HG02870 (cell line): ENCODE measurements around the gene TAS2R1.

Experiments
- ATAC-seq: cut with Tn5 transposase; IDR thresholded peaks from one replicate; pipeline ENCODE4 v1.9.1; 2021; ENCODE audit warnings: mild to moderate bottlenecking, moderate library complexity; ENCODE audit not compliant: unreplicated experiment

Gene TAS2R1

DNA sequence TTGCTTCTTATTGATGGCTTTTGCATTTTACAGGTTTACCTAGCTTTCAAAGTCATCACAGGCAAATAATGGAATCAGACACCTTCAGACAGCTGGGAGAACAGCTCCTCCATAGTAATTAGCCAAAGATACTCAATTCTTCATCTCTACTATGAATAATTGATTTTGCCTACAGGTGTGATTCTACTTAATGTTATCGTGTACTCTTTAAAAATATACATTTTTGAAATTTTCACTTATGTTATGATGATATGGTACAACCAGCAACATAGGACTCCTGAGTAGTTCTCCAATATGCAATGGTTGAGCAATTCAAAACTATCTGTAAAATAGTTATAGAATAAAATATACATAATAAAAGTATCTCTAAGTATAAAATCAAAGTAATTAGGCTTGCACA, at the start of gene TAS2R1:
Gene TAS2R1, minus strand, starts transcription at position 101 of the 400 bp plus-strand sequence. CDS start 319 bp downstream, outside the sequence.
- ATAC-seq, result no peak

GRCh38 chr5:9670371-9670770, 40.2 kb upstream of the TAS2R1 start:
- ATAC-seq, result no peak

DNA sequence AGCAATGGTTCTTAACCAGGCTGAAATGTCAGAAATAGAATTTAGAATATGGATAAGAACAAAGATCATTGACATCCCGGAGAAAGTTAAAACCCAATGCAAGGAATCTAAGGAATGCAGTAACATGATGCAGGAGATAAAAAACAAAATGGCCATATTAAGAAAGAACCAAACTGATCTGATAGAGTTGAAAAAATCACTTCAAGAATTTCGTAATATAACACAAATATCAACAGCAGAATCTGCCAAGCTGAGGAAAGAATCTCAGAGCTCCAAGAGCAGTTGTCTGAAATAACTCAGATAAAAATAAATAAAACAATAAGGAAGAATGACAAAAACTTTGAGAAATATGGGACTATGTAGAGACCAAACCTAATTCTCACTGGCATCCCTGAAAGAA, 37.8 kb upstream of the TAS2R1 start:
- no peak for ATAC-seq

- ATAC-seq, result no peak
Observed at GRCh38 chr5:9663891-9664290, 33.7 kb upstream of the TAS2R1 start.

DNA sequence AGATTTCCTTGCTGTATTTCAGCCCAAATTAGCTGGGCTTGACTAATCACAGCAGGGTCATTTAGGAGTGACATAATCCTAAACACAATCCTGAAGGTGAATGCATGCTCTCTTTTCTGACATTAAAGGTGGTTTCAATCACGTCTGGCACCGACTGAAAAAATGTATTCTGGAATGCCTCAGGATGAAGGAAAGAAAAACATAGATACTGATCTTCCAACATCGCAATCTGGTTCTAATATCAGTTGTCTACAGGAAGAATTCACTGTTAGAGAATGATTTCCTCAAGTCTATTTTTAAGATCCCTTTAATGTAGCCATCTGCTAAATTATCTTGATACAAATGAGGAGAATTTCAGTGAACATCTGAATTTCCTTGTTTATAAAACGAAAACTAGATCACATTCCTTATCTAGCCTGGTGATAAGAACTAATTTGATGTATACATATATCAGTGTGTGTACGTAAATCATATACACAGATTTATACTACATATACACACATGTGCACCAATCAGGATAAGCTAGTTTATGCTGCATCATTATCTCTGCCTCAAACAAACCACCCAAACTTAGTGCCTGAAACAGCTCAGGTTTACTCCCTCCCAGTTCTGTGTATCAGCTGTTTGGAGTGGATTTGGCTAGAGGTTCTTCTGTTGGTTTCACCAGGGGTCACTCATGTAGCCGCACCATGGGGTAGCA, 31.3 kb upstream of the TAS2R1 start:
- no peak for ATAC-seq

GRCh38 chr5:9658706-9659105, 28.6 kb upstream of the TAS2R1 start:
- no peak for ATAC-seq

DNA sequence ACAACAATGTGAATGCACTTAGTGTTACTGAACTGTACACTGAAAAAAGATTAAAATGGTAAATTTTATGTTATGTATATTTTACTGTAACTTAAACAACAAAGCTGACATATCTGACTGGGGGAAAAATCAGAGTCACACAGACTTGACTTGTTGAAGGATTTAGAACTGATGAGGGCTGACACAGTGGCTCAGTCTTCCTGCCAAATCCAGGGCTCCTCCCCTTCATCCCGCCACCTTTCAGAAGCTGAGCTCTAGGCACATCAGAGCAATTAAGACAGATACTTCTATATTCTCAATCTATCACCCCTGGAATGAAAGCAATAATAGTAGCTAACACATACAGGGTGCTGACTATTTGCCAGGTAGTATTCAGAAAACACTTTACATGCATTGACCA, 27.7 kb upstream of the TAS2R1 start:
- ATAC-seq, result no peak

- ATAC-seq, result no peak
Observed at GRCh38 chr5:9655641-9656040, 25.5 kb upstream of the TAS2R1 start.

DNA sequence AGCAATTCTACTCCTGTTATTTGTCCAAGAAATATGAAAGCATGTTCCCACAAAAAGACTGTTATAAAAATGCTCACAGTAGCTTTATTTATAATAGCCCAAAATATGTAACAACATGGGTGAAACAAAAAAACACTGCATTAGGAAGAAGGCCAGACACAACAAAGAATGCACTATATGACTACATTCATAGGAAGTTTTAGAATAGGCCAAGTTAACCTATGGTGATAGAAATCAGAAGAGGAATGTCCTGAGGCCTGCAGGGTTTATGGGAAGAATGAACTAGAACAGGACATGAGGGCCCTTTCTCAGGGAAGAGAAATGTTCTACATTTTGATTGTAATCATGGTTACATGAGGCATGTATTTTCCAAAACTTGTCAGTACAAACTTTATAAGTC, 24.7 kb upstream of the TAS2R1 start:
- ATAC-seq, result no peak

GRCh38 chr5:9653811-9654210, 23.7 kb upstream of the TAS2R1 start:
- peak; percentile 99 for ATAC-seq

DNA sequence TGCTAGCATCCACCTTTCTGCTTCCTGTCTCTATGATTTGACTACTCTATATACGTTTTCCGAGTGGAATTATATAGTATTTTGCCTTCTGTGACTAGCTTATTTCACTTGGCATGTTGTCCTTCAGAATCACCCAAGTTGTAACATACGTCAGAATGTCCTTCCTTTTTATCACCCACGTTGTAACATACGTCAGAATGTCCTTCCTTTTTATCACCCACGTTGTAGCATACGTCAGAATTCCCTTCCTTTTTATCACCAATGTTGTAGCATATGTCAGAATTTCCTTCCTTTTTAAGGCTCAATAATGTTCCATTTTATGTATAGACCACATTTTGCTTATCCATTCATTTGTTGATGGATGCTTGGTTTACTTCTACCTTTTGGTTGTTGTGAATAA, 22.9 kb upstream of the TAS2R1 start:
- no peak for ATAC-seq

- ATAC-seq, result no peak
Observed at GRCh38 chr5:9652295-9652694, 22.1 kb upstream of the TAS2R1 start.

- no peak for ATAC-seq
Observed at GRCh38 chr5:9646843-9647242, 16.7 kb upstream of the TAS2R1 start.

DNA sequence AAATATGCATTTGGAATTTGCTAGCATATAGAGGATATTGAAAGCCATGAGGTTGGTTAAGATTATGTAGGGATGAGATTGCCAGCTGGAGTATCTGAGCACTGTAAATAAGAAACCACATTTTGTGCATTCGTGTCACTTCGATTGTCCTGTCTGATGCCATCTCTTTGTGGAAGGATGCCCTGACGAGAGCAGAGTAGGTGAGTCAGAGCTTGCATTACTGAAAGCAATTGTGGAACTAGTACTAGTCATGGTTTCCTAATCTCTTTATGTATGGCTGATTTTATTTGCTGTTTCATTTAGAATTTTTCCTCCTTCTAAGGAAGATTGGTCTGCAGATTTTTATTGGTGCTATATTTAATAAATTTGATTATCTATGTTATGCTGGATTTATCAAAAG, 14.5 kb upstream of the TAS2R1 start:
- ATAC-seq, result no peak

DNA sequence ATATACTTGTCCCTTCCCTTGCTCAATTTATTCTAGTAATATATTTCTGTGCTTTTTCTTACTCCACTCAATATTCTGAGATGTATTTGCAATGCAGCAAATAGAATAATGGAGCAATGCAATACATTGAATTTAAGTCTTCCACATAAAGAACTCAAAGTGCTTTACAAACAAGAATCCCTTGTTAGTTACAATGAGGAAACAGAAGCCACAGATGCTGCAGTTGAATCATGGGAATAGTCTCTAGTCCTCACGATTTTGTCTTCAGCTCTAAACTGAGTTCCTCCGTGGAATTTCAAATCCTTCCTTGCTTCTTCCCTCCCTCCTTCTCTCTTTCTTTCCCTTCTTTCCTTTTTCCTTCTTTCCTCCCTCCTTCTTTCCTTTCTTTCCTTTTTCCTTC, 12.5 kb upstream of the TAS2R1 start:
- no peak for ATAC-seq

DNA sequence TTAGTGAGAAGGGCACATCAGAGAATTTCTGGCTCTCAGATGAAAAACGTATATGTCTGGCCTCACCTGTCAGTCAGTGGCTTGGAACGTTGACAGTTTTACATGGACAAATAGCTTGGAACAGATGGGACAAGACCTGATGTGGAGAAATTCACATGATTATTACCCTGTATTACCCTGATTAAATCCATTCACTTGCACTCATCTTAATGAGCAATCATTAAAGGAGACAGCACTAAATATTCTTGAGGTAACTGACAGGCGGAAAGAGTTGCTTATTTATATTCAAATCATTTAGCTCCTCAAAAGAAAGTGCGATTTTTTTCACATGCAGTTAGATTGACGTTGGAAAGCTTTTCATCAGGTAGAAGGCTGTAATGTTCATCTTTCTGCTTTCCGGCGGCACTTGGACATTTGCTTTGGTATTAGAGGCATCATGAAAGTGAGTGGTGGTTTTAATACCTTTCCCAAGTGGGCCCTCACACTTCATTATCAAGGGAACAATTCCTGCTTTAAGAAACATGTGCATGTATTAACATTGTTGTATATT, 11.7 kb upstream of the TAS2R1 start:
- ATAC-seq, result no peak

DNA sequence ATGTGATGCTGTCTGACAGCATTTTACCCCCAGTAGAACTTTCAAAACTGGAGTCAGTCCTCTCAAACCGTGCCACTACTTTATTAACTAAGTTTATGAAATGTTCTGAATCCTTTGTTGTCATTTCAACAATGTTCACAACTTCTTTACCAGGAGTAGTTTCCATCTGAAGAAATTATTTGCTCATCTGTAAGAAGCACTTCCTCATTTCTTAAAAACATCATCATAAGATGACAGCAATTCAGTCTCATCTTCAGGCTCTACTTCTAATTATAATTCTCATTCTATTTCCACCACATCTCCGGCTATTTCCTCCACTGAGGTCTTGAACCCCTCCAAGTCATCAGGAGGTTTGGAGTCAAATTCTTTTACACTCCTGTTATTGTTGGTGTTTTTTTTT, 2.3 kb upstream of the TAS2R1 start:
- ATAC-seq, result no peak

- ATAC-seq, result no peak
Observed at GRCh38 chr5:9627541-9627940, 2.6 kb downstream of the TAS2R1 start.

- no peak for ATAC-seq
Observed at GRCh38 chr5:9626955-9627354, 3.2 kb downstream of the TAS2R1 start.

DNA sequence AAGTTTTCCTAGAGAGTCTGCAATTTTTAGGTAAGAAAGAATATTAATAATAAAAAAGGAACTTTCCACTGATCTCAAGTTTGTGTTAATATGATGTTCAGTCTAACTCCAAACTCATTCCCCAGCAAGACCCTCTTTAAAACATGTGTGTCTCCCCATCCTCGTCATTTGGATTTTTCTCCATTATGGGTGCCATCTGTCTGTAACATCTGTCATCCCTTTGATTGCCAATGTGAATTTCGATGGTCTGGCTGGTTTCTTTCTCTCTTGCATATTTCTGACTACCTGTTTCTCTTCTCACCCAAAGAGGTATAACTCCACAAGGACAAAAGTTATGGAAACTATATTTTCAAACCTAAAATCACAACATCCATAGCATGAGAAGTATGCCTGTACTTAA, 4.4 kb downstream of the TAS2R1 start:
- ATAC-seq, result no peak

GRCh38 chr5:9625286-9625685, 4.9 kb downstream of the TAS2R1 start:
- no peak for ATAC-seq

- ATAC-seq, result no peak
Observed at GRCh38 chr5:9624196-9624947, 5.8 kb downstream of the TAS2R1 start.
